HFFc6 (cell line): ENCODE measurements around the gene PTPRE. TPM values are rescaled to one million over a fixed set of nuclear protein-coding genes. Genes with fewer than 3 reads are reported as not detected.

ENCODE experiments used
- DNase-seq: peaks from one replicate; pipeline ENCODE4 v3.0.0-alpha.2; 2018
- H3K27ac Mint-ChIP-seq: 2 replicates; pipeline ENCODE4 v1.8.0; 2020; ENCODE audit warnings: mild to moderate bottlenecking, mixed read lengths
- H3K27me3 Mint-ChIP-seq: 2 replicates; pipeline ENCODE4 v1.8.0; 2021; ENCODE audit warnings: mild to moderate bottlenecking, moderate library complexity, mixed read lengths; ENCODE audit not compliant: insufficient read depth
- H3K36me3 Mint-ChIP-seq: 2 replicates; pipeline ENCODE4 v1.8.0; 2021; ENCODE audit warnings: low read depth, mixed read lengths
- H3K4me1 Mint-ChIP-seq: 2 replicates; pipeline ENCODE4 v1.8.0; 2020; ENCODE audit warnings: low read depth, mixed read lengths
- H3K4me3 Mint-ChIP-seq: 2 replicates; pipeline ENCODE4 v1.8.0; 2020; ENCODE audit warnings: mild to moderate bottlenecking, moderate library complexity, mixed read lengths
- H3K9me3 Mint-ChIP-seq: 2 replicates; pipeline ENCODE4 v1.8.0; 2020; ENCODE audit warnings: mild to moderate bottlenecking, mixed read lengths
- CTCF ChIP-seq: fragments of 200-600 bp; sonication (generic); IDR thresholded peaks from 2 replicates; pipeline ENCODE4 v1.5.0; 2021; ENCODE audit warnings: antibody characterized with exemption, mild to moderate bottlenecking
- total RNA-seq, 6 experiments: library from RNA; stranded (reverse); fragmentation: NEBNext Ultra II Directional; extraction: Animal tissue kit (Norgen Biotek cat#: 25700); gene quantifications; 2 replicates in 1 of 6; 3 replicates in 5 of 6; pipeline ENCODE4 v1.2.3, GENCODE V29; 2021

PTPRE gene
- total RNA-seq, 6 experiments from 2014 or later = 0.14 to 0.37 (median 0.15) TPM; not detected in 3

- no peaks in the 10 kb centered on the region for H3K4me1 Mint-ChIP-seq
- H3K27me3 Mint-ChIP-seq = no peaks in the 10 kb centered on the region; the same call in 1 of the 2 replicates
- no peak overlapping the region for H3K27ac Mint-ChIP-seq
- peaks cover 48% of the 10 kb centered on the region for H3K9me3 Mint-ChIP-seq
- no peaks in the 10 kb centered on the region for H3K36me3 Mint-ChIP-seq
- no peak for TF ChIP-seq CTCF
- DNase-seq = no peak
- H3K4me3 Mint-ChIP-seq = no peak overlapping the region
Measured at GRCh38 chr10:127889605-127890195, 17.2 kb upstream of the PTPRE start.

- H3K4me1 Mint-ChIP-seq = no peaks in the 10 kb centered on the region
- no peak for DNase-seq
- H3K36me3 Mint-ChIP-seq = no peaks in the 10 kb centered on the region
- no peaks in the 10 kb centered on the region; the same call in 1 of the 2 replicates for H3K27me3 Mint-ChIP-seq
- no peak for TF ChIP-seq CTCF
- H3K4me3 Mint-ChIP-seq = no peak overlapping the region
- H3K9me3 Mint-ChIP-seq = peaks cover 45% of the 10 kb centered on the region
- no peak overlapping the region for H3K27ac Mint-ChIP-seq
Measured at GRCh38 chr10:127890216-127890615, 16.7 kb upstream of the PTPRE start.

GRCh38 chr10:127890832-127891334 lies 16.0 kb upstream of the PTPRE start:
- TF ChIP-seq CTCF = no peak

GRCh38 chr10:127892743-127893142 lies 14.2 kb upstream of the PTPRE start, which contains the start of gene CLRN3:
TSS of gene CLRN3 (minus strand) at chr10:127892941. CDS start at chr10:127892784, 157 bp downstream.
- DNase-seq = no peak
- no peak for TF ChIP-seq CTCF
- Mint-ChIP-seq H3K4me1 (no peaks in the 10 kb centered on the region), H3K36me3 (no peaks in the 10 kb centered on the region), H3K27me3 (no peaks in the 10 kb centered on the region), H3K4me3 (no peak within 1 kb of the TSS), H3K9me3 (peaks cover 25% of the 10 kb centered on the region), H3K27ac (no peak within 1 kb of the TSS)

More at GRCh38 chr10:127890832-127891334, 16.0 kb upstream of the PTPRE start:
- Mint-ChIP-seq H3K27ac (no peak overlapping the region), H3K9me3 (peaks cover 39% of the 10 kb centered on the region), H3K4me1 (no peaks in the 10 kb centered on the region), H3K4me3 (no peak overlapping the region), H3K27me3 (no peaks in the 10 kb centered on the region; the same call in 1 of the 2 replicates), H3K36me3 (no peaks in the 10 kb centered on the region)
- no peak for DNase-seq

- Mint-ChIP-seq H3K36me3 (no peaks in the 10 kb centered on the region), H3K4me3 (no peak overlapping the region), H3K27ac (no peak overlapping the region), H3K4me1 (no peaks in the 10 kb centered on the region), H3K27me3 (no peaks in the 10 kb centered on the region), H3K9me3 (peaks cover 21% of the 10 kb centered on the region)
- no peak for TF ChIP-seq CTCF
- no peak for DNase-seq
Measured at GRCh38 chr10:127894146-127894545, 12.8 kb upstream of the PTPRE start.
